Measurements from ENCODE around the gene NRXN3. TPM values are rescaled to one million over a fixed set of nuclear protein-coding genes. Genes with fewer than 3 reads are reported as not detected.

Gene NRXN3
- total and polyA plus RNA-seq, 11 donors = 0.19 to 2.2 (median 1.1) TPM

DNA sequence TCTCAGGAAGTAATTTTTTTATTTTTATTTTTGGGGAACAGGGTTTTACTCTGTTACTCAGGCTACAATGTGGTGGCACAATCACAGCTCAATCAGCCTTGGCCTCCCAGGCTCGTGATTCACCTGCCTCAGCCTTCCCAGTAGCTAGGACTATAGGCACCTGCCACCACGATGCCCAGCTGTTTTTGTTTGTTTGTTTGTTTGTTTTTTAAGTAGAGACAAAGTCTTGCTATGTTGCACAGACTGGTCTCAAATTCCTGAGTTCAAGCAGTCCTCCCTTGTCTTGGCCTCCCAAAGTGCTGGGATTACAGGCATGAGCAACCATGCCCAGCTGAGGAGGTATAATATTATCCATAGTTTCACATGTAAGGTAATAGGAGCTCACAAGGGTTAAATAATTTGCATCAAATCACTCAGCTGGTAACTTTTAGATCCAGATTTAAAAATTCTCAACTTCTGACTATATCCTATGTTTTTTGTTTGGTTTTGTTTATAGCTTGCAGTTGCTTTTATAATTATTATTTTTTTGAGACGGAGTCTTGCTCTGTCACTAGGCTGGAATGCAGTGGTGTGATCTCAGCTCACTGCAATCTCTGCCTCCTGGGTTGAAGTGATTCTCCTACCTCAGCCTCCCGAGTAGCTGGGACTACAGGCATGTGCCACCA, 1411.9 kb downstream of the NRXN3 start:
- no peak overlapping the region for H3K4me3 ChIP-seq
- WGBS, 4 donors = 69 to 85% (median 75%) methylated on average over 4 of the region's 4 CpGs
- TF ChIP-seq, protein P1, sequence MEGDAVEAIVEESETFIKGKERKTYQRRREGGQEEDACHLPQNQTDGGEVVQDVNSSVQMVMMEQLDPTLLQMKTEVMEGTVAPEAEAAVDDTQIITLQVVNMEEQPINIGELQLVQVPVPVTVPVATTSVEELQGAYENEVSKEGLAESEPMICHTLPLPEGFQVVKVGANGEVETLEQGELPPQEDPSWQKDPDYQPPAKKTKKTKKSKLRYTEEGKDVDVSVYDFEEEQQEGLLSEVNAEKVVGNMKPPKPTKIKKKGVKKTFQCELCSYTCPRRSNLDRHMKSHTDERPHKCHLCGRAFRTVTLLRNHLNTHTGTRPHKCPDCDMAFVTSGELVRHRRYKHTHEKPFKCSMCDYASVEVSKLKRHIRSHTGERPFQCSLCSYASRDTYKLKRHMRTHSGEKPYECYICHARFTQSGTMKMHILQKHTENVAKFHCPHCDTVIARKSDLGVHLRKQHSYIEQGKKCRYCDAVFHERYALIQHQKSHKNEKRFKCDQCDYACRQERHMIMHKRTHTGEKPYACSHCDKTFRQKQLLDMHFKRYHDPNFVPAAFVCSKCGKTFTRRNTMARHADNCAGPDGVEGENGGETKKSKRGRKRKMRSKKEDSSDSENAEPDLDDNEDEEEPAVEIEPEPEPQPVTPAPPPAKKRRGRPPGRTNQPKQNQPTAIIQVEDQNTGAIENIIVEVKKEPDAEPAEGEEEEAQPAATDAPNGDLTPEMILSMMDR (IDR thresholded peaks at IDR 0.05) = no peak
- TF ChIP-seq POLR2A (IDR thresholded peaks at IDR 0.05) = no peak
- intact Hi-C loops (cut with DNase I) = no loop called here
- DNase-seq = no peak
- no peak for ATAC-seq
- H3K27ac ChIP-seq = no peak overlapping the region
- no peaks in the 10 kb centered on the region for H3K9me3 ChIP-seq
- H3K4me1 ChIP-seq = peaks cover 0 to 2% (median 0%) of the 10 kb centered on the region in 12 donors
- H3K36me3 ChIP-seq = no peaks in the 10 kb centered on the region
- H3K27me3 ChIP-seq = peaks cover 0 to 2% (median 0%) of the 10 kb centered on the region in 9 donors

DNA sequence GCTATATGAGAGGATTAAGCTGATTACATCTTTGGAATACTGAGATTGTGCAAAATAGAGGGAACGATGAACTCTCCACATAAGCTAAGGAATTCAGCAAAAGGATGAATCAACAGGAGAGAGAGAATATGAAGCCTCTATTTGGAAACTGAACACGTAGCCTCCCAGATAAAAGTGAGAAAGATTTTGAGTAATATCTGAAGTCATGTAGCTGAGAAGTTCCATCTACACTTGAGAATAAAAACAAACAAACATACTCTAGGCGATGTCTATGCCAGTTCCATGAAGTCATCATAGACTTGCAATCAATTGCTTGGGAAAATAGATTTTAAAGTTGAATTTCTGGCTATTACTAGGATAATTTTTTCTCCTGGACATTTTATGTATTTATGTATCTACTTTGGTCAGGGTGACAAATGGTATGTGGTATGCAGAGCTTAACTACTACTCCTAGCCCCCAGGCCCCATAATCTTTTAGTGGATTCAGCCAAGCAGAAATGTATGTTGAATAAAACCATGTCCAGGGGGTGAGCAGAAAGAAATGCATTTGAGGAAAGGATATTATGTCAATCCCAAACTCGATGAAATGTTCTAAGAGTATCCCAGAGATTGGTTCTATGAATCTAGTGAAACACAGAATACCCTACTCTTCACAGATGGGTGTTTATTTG, 1413.7 kb downstream of the NRXN3 start:
- WGBS, 4 donors = 76 to 86% (median 81%) methylated on average over 4 of the region's 4 CpGs
- DNase-seq = no peak
- Histone ChIP-seq H3K27ac (no peak overlapping the region), H3K27me3 (peaks cover 0 to 2% (median 0%) of the 10 kb centered on the region in 9 donors), H3K4me3 (no peak overlapping the region), H3K9me3 (no peaks in the 10 kb centered on the region), H3K4me1 (peaks cover 0 to 2% (median 0%) of the 10 kb centered on the region in 12 donors), H3K36me3 (no peaks in the 10 kb centered on the region)
- no peak for ATAC-seq
- intact Hi-C loops (cut with DNase I) = no loop called here
- TF ChIP-seq, protein P1 (IDR thresholded peaks at IDR 0.05) = no peak
- TF ChIP-seq POLR2A (IDR thresholded peaks at IDR 0.05) = no peak

DNA sequence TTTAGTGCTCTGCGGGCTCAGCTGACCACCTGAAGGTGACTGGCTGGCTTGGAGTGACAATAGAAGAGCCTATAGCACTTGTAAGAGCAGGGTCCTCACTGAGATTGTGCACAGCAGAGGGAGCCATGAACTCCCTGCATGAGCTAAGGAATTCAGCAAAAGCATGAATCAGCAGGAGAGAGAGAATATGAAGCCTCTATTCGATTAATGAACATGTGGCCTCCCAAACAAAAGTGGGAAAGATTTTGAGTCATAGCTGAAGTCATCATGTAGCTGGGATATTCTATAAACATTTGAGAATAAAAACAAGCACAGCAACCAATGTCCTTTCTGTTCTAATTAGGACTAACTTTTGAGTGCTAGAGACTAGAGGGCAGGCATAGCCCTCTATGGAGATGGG, 1414.5 kb downstream of the NRXN3 start:
- H3K36me3 ChIP-seq = no peaks in the 10 kb centered on the region
- WGBS, 4 donors = 65 to 74% (median 72%) methylated on average over 2 of the region's 2 CpGs

DNA sequence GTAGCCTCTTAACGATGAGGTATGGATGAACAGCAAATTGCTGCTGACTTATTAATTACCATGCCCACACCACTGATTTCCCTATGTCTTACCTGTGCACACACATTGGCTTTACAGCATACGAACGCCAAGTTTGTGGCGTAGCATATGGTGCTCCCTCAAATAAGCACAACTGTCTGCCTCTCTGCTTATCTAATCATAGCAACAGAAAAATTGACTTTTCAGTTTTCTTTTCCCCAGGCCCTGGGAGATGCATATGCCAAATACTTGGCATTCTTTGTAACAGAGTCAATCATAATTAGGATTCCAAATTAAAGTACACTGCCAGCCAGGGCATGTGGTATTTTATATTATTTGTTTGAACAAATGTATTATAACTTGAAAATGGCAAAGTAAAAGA, 1415.7 kb downstream of the NRXN3 start:
- H3K36me3 ChIP-seq = no peaks in the 10 kb centered on the region
- TF ChIP-seq, protein P1 (IDR thresholded peaks at IDR 0.05) = no peak
- no peak for TF ChIP-seq POLR2A (IDR thresholded peaks at IDR 0.05)
- peaks cover 0 to 3% (median 0%) of the 10 kb centered on the region in 12 donors for H3K9me3 ChIP-seq
- intact Hi-C loops (cut with DNase I) = no loop called here
- H3K4me3 ChIP-seq = no peak overlapping the region
- H3K27ac ChIP-seq = no peak overlapping the region
- peaks cover 0 to 2% (median 0%) of the 10 kb centered on the region in 12 donors for H3K4me1 ChIP-seq
- no peak for ATAC-seq
- WGBS, 4 donors = 80 to 88% (median 83%) methylated on average over 4 of the region's 4 CpGs
- DNase-seq = no peak
- H3K27me3 ChIP-seq = peaks cover 0 to 2% (median 0%) of the 10 kb centered on the region in 9 donors

More for the DNA sequence above, 1414.5 kb downstream of the NRXN3 start:
- intact Hi-C loops (cut with DNase I) = no loop called here
- DNase-seq (no peak), ATAC-seq (peak in 1 of 4 donors; percentile 31)
- no peak overlapping the region for H3K4me3 ChIP-seq
- H3K27me3 ChIP-seq = peaks cover 0 to 2% (median 0%) of the 10 kb centered on the region in 9 donors
- H3K27ac ChIP-seq = no peak overlapping the region
- TF ChIP-seq POLR2A (IDR thresholded peaks at IDR 0.05) = no peak
- TF ChIP-seq, protein P1 (IDR thresholded peaks at IDR 0.05) = no peak
- H3K9me3 ChIP-seq = no peaks in the 10 kb centered on the region
- peaks cover 0 to 2% (median 0%) of the 10 kb centered on the region in 12 donors for H3K4me1 ChIP-seq

Measured in heart left ventricle (tissue), 16 donors.